ENCODE data around the gene NTMT1. TPM values are rescaled to one million over a fixed set of nuclear protein-coding genes. Genes with fewer than 3 reads are reported as not detected.

Gene NTMT1
- total RNA-seq, 4 donors from 2014 or later = 11.9 to 35.5 (median 26.6) TPM

- no peak for DNase-seq
- TF ChIP-seq POLR2A (IDR thresholded peaks at IDR 0.05) = no peak
- no peak for TF ChIP-seq CTCF (IDR thresholded peaks at IDR 0.05)
These were observed 10.3 kb upstream of the NTMT1 start for GRCh38 chr9:129615407-129616285.

GRCh38 chr9:129617167-129617566, 8.8 kb upstream of the NTMT1 start:
- H3K4me3 ChIP-seq = no peak overlapping the region

More at GRCh38 chr9:129615407-129616285, 10.3 kb upstream of the NTMT1 start:
- Histone ChIP-seq H3K36me3 (no peaks in the 10 kb centered on the region), H3K27me3 (peaks cover 0 to 6% of the 10 kb centered on the region in 2 donors), H3K9me3 (no peaks in the 10 kb centered on the region), H3K27ac (no peak overlapping the region), H3K4me1 (peaks cover 0 to 18% (median 13%) of the 10 kb centered on the region in 4 donors), H3K4me3 (no peak overlapping the region)

GRCh38 chr9:129619787-129620668, 5.9 kb upstream of the NTMT1 start:
- Histone ChIP-seq H3K9me3 (no peaks in the 10 kb centered on the region), H3K4me1 (peaks cover 0 to 20% (median 7%) of the 10 kb centered on the region in 4 donors), H3K4me3 (peak overlapping the region; percentile 22 to 61 (median 52)), H3K36me3 (no peaks in the 10 kb centered on the region), H3K27me3 (peaks cover 0 to 11% of the 10 kb centered on the region in 2 donors), H3K27ac (peak overlapping the region in 2 of 4 donors; percentile 10 to 17)
- DNase-seq = no peak
- TF ChIP-seq POLR2A (IDR thresholded peaks at IDR 0.05) = no peak
- TF ChIP-seq CTCF (IDR thresholded peaks at IDR 0.05) = no peak

More at GRCh38 chr9:129617167-129617566, 8.8 kb upstream of the NTMT1 start:
- no peak for TF ChIP-seq POLR2A (IDR thresholded peaks at IDR 0.05)
- peak in 2 of 6 experiments; percentile 12 to 19 for TF ChIP-seq CTCF (IDR thresholded peaks at IDR 0.05)
- no peak overlapping the region for H3K27ac ChIP-seq
- peaks cover 0 to 11% of the 10 kb centered on the region in 2 donors for H3K27me3 ChIP-seq
- no peaks in the 10 kb centered on the region for H3K36me3 ChIP-seq
- DNase-seq = no peak
- H3K4me1 ChIP-seq = peaks cover 0 to 15% (median 5%) of the 10 kb centered on the region in 4 donors
- no peaks in the 10 kb centered on the region for H3K9me3 ChIP-seq

- H3K36me3 ChIP-seq = no peaks in the 10 kb centered on the region
- H3K27me3 ChIP-seq = peaks cover 0 to 11% of the 10 kb centered on the region in 2 donors
- H3K4me3 ChIP-seq = peak within 1 kb of the TSS; percentile 22 to 61 (median 52)
- peak within 1 kb of the TSS in 2 of 4 donors; percentile 10 to 17 for H3K27ac ChIP-seq
- H3K9me3 ChIP-seq = no peaks in the 10 kb centered on the region
- H3K4me1 ChIP-seq = peaks cover 0 to 26% (median 7%) of the 10 kb centered on the region in 4 donors
- no peak for DNase-seq
- TF ChIP-seq POLR2A (IDR thresholded peaks at IDR 0.05) (no peak), CTCF (IDR thresholded peaks at IDR 0.05) (no peak)
These were observed 5.2 kb upstream of the NTMT1 start, which contains the start of gene C9orf50 for GRCh38 chr9:129620669-129621295. TSS of gene C9orf50 (minus strand) at chr9:129621101. CDS start at chr9:129620574, 527 bp downstream.

GRCh38 chr9:129623331-129623730, 2.6 kb upstream of the NTMT1 start:
- Histone ChIP-seq H3K36me3 (no peaks in the 10 kb centered on the region), H3K27ac (no peak overlapping the region), H3K9me3 (no peaks in the 10 kb centered on the region), H3K27me3 (peaks cover 0 to 11% of the 10 kb centered on the region in 2 donors), H3K4me3 (no peak overlapping the region), H3K4me1 (peaks cover 7 to 40% (median 12%) of the 10 kb centered on the region in 4 donors)
- no peak for TF ChIP-seq CTCF (IDR thresholded peaks at IDR 0.05)
- TF ChIP-seq POLR2A (IDR thresholded peaks at IDR 0.05) = no peak
- no peak for DNase-seq
